Smooth muscle cell (in vitro differentiated cells): ENCODE data around the gene TMEM272. TPM values are rescaled to one million over a fixed set of nuclear protein-coding genes. Genes with fewer than 3 reads are reported as not detected.

ENCODE experiments used
- DNase-seq: peaks from one replicate; lab custom pipeline; 2025; ENCODE audit not compliant: unreplicated experiment; lab: John Stamatoyannopoulos, UW
- H2AFZ ChIP-seq: fragments of 200-600 bp; sonication (generic); 2 replicates; pipeline ENCODE4 v1.6.0; 2016; ENCODE audit warnings: antibody characterized with exemption, low read depth, mild to moderate bottlenecking
- H3F3A ChIP-seq: fragments of 200-600 bp; sonication (generic); 2 replicates; pipeline ENCODE4 v1.6.0; 2017; ENCODE audit warnings: antibody characterized with exemption, low read depth
- H3K27ac ChIP-seq: fragments of 200-600 bp; sonication (generic); 2 replicates; pipeline ENCODE4 v1.5.1; 2016; ENCODE audit warnings: low read depth, mild to moderate bottlenecking
- H3K27me3 ChIP-seq: fragments of 200-600 bp; sonication (generic); 2 replicates; pipeline ENCODE4 v1.6.1; 2016; ENCODE audit warnings: low read depth, mild to moderate bottlenecking
- H3K36me3 ChIP-seq: fragments of 200-600 bp; sonication (generic); 2 replicates; pipeline ENCODE4 v1.5.1; 2016; ENCODE audit warnings: low read depth
- H3K4me1 ChIP-seq: fragments of 200-600 bp; sonication (generic); 2 replicates; pipeline ENCODE4 v1.5.1; 2016; ENCODE audit warnings: low read depth
- H3K4me2 ChIP-seq: fragments of 200-600 bp; sonication (generic); 2 replicates; pipeline ENCODE4 v1.6.0; 2016; ENCODE audit warnings: mild to moderate bottlenecking
- H3K4me3 ChIP-seq: fragments of 200-600 bp; sonication (generic); 2 replicates; pipeline ENCODE4 v1.5.1; 2016; ENCODE audit warnings: mild to moderate bottlenecking
- H3K79me2 ChIP-seq: fragments of 200-600 bp; sonication (generic); 2 replicates; pipeline ENCODE4 v1.6.0; 2016; ENCODE audit warnings: low read depth, mild to moderate bottlenecking
- H3K9ac ChIP-seq: fragments of 200-600 bp; sonication (generic); 2 replicates; pipeline ENCODE4 v1.6.0; 2016; ENCODE audit warnings: low read depth
- H3K9me3 ChIP-seq: fragments of 200-600 bp; sonication (generic); replicated peaks from 2 replicates; pipeline ENCODE4 v1.5.1; 2016; ENCODE audit warnings: low read depth
- H4K20me1 ChIP-seq: fragments of 200-600 bp; sonication (generic); 2 replicates; pipeline ENCODE4 v1.6.0; 2016; ENCODE audit warnings: low read depth
- WGBS: methylation state at CpG from one replicate; pipeline ENCODE4 v1.1.7; 2016; ENCODE audit warnings: low lambda C conversion rate; 5-methylcytosine and 5-hydroxymethylcytosine counted together
- polyA plus RNA-seq: library from polyadenylated mRNA; unstranded; fragments of >200 nt; fragmentation: Nextera tagmentation; extraction: Ambion mirVana; gene quantifications from 2 replicates; pipeline ENCODE4 v1.2.1, GENCODE V29; 2016
- total RNA-seq: library from RNA; depleted of rRNA; stranded (reverse); fragments of >200 nt; gene quantifications from 2 replicates; pipeline ENCODE4 v1.2.3, GENCODE V29; 2014
- TF ChIP-seq, protein P1 (sequence below): fragments of 200-600 bp; sonication (generic); IDR thresholded peaks from 2 replicates; pipeline ENCODE4 v1.5.1; 2017; ENCODE audit warnings: borderline replicate concordance, mild to moderate bottlenecking, antibody characterized with exemption; ENCODE audit not compliant: insufficient read depth, poor library complexity, severe bottlenecking

Gene TMEM272
- total and polyA plus RNA-seq, 2 experiments from 2014 or later = 0.18 to 0.26 TPM

- Histone ChIP-seq H4K20me1 (no peaks in the 10 kb centered on the region), H3K4me1 (no peaks in the 10 kb centered on the region), H3K36me3 (no peaks in the 10 kb centered on the region), H3K4me3 (no peak overlapping the region), H3K27ac (no peak overlapping the region), H3K4me2 (no peak overlapping the region), H2AFZ (no peak overlapping the region), H3F3A (no peaks in the 10 kb centered on the region), H3K9ac (no peak overlapping the region), H3K9me3 (no peaks in the 10 kb centered on the region), H3K27me3 (no peaks in the 10 kb centered on the region), H3K79me2 (no peaks in the 10 kb centered on the region)
- TF ChIP-seq, protein P1, sequence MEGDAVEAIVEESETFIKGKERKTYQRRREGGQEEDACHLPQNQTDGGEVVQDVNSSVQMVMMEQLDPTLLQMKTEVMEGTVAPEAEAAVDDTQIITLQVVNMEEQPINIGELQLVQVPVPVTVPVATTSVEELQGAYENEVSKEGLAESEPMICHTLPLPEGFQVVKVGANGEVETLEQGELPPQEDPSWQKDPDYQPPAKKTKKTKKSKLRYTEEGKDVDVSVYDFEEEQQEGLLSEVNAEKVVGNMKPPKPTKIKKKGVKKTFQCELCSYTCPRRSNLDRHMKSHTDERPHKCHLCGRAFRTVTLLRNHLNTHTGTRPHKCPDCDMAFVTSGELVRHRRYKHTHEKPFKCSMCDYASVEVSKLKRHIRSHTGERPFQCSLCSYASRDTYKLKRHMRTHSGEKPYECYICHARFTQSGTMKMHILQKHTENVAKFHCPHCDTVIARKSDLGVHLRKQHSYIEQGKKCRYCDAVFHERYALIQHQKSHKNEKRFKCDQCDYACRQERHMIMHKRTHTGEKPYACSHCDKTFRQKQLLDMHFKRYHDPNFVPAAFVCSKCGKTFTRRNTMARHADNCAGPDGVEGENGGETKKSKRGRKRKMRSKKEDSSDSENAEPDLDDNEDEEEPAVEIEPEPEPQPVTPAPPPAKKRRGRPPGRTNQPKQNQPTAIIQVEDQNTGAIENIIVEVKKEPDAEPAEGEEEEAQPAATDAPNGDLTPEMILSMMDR = no peak
- WGBS = 100% methylated on average over 1 of the region's 1 CpG
- no peak for DNase-seq
These were observed 12.0 kb upstream of the TMEM272 start for GRCh38 chr13:51856998-51857397.

- Histone ChIP-seq H3K79me2 (no peaks in the 10 kb centered on the region), H3K27me3 (no peaks in the 10 kb centered on the region), H3K4me3 (no peak overlapping the region), H2AFZ (no peak overlapping the region), H4K20me1 (no peaks in the 10 kb centered on the region), H3K9me3 (no peaks in the 10 kb centered on the region), H3K4me1 (no peaks in the 10 kb centered on the region), H3K4me2 (no peak overlapping the region), H3K9ac (no peak overlapping the region), H3K27ac (no peak overlapping the region), H3F3A (no peaks in the 10 kb centered on the region), H3K36me3 (no peaks in the 10 kb centered on the region)
- TF ChIP-seq, protein P1 = no peak
- no peak for DNase-seq
- 100% methylated on average over 1 of the region's 1 CpG for WGBS
These were observed 11.2 kb upstream of the TMEM272 start for GRCh38 chr13:51856027-51856736.

GRCh38 chr13:51849145-51850101 is 4.4 kb upstream of the TMEM272 start:
- H3K27ac ChIP-seq = peak overlapping the region; percentile 78
- H4K20me1 ChIP-seq = no peaks in the 10 kb centered on the region
- H3K36me3 ChIP-seq = no peaks in the 10 kb centered on the region
- no peaks in the 10 kb centered on the region for H3K9me3 ChIP-seq
- DNase-seq = no peak
- H2AFZ ChIP-seq = no peak overlapping the region
- H3K4me2 ChIP-seq = peak overlapping the region; percentile 30
- no peak overlapping the region for H3K4me3 ChIP-seq
- peak overlapping the region; percentile 15 for H3K9ac ChIP-seq
- no peaks in the 10 kb centered on the region for H3K79me2 ChIP-seq
- TF ChIP-seq, protein P1 = peak; percentile 46
- WGBS = 56% methylated on average over 21 of the region's 21 CpGs
- H3K27me3 ChIP-seq = no peaks in the 10 kb centered on the region
- no peaks in the 10 kb centered on the region for H3F3A ChIP-seq
- no peaks in the 10 kb centered on the region for H3K4me1 ChIP-seq
